ENCODE results near the gene UFSP2.
"Not testable (repeated sequence)": the region's sequence is repeated elsewhere in the genome, so short reads cannot be mapped to it uniquely, and the experiment has no call there.

Gene UFSP2

GRCh38 chr4:185380320-185380719 is 45.4 kb downstream of the UFSP2 start:
- Mint-ChIP-seq H3K27me3 (peaks cover 10% of the 10 kb centered on the region), H3K36me3 (peaks cover 7% of the 10 kb centered on the region), H3K4me3 (no peak overlapping the region), H3K27ac (no peak overlapping the region), H3K9me3 (peaks cover 9% of the 10 kb centered on the region), H3K4me1 (peaks cover 10% of the 10 kb centered on the region)

- peaks cover 7% of the 10 kb centered on the region for H3K36me3 Mint-ChIP-seq
- H3K4me3 Mint-ChIP-seq: no peak overlapping the region
- H3K27me3 Mint-ChIP-seq: peaks cover 9% of the 10 kb centered on the region
- H3K27ac Mint-ChIP-seq: no peak overlapping the region
- peaks cover 9% of the 10 kb centered on the region for H3K9me3 Mint-ChIP-seq
- peaks cover 3% of the 10 kb centered on the region for H3K4me1 Mint-ChIP-seq
Observed at GRCh38 chr4:185379326-185380295, 46.2 kb downstream of the UFSP2 start.

- H3K4me3 Mint-ChIP-seq: no peak overlapping the region
- no peaks in the 10 kb centered on the region for H3K4me1 Mint-ChIP-seq
- H3K9me3 Mint-ChIP-seq: peaks cover 9% of the 10 kb centered on the region
Observed at GRCh38 chr4:185378264-185378663, 47.5 kb downstream of the UFSP2 start.

GRCh38 chr4:185374573-185374972 is 51.2 kb downstream of the UFSP2 start:
- H3K27me3 Mint-ChIP-seq: no peaks in the 10 kb centered on the region
- no peaks in the 10 kb centered on the region for H3K4me1 Mint-ChIP-seq
- H3K36me3 Mint-ChIP-seq: peaks cover 4% of the 10 kb centered on the region
- no peak overlapping the region for H3K4me3 Mint-ChIP-seq
- H3K9me3 Mint-ChIP-seq: no peaks in the 10 kb centered on the region
- no peak overlapping the region for H3K27ac Mint-ChIP-seq

More at GRCh38 chr4:185378264-185378663, 47.5 kb downstream of the UFSP2 start:
- Mint-ChIP-seq H3K27me3 (no peaks in the 10 kb centered on the region), H3K27ac (no peak overlapping the region), H3K36me3 (peaks cover 7% of the 10 kb centered on the region)

GRCh38 chr4:185374027-185374426 is 51.7 kb downstream of the UFSP2 start:
- Mint-ChIP-seq H3K27ac (no peak overlapping the region), H3K9me3 (no peaks in the 10 kb centered on the region), H3K4me1 (no peaks in the 10 kb centered on the region), H3K4me3 (no peak overlapping the region), H3K27me3 (no peaks in the 10 kb centered on the region), H3K36me3 (peaks cover 4% of the 10 kb centered on the region)

- H3K27ac Mint-ChIP-seq: no peak overlapping the region
Observed at GRCh38 chr4:185371702-185372101, 54.1 kb downstream of the UFSP2 start.

GRCh38 chr4:185370268-185370949 is 55.4 kb downstream of the UFSP2 start:
- H3K27me3 Mint-ChIP-seq: no peaks in the 10 kb centered on the region
- no peak overlapping the region for H3K27ac Mint-ChIP-seq
- H3K9me3 Mint-ChIP-seq: no peaks in the 10 kb centered on the region
- H3K4me1 Mint-ChIP-seq: no peaks in the 10 kb centered on the region
- H3K36me3 Mint-ChIP-seq: no peaks in the 10 kb centered on the region
- H3K4me3 Mint-ChIP-seq: no peak overlapping the region

More at GRCh38 chr4:185371702-185372101, 54.1 kb downstream of the UFSP2 start:
- Mint-ChIP-seq H3K36me3 (no peaks in the 10 kb centered on the region), H3K4me1 (no peaks in the 10 kb centered on the region), H3K9me3 (no peaks in the 10 kb centered on the region), H3K27me3 (no peaks in the 10 kb centered on the region), H3K4me3 (no peak overlapping the region)

GRCh38 chr4:185369731-185370130 is 56.0 kb downstream of the UFSP2 start:
- Mint-ChIP-seq H3K9me3 (no peaks in the 10 kb centered on the region), H3K27ac (no peak overlapping the region), H3K27me3 (no peaks in the 10 kb centered on the region), H3K4me1 (no peaks in the 10 kb centered on the region), H3K4me3 (no peak overlapping the region), H3K36me3 (no peaks in the 10 kb centered on the region)

- Mint-ChIP-seq H3K9me3 (no peaks in the 10 kb centered on the region), H3K4me1 (no peaks in the 10 kb centered on the region), H3K27me3 (no peaks in the 10 kb centered on the region), H3K36me3 (peaks cover 4% of the 10 kb centered on the region), H3K27ac (no peak overlapping the region), H3K4me3 (no peak overlapping the region)
Observed at GRCh38 chr4:185364886-185365285, 60.9 kb downstream of the UFSP2 start.

GRCh38 chr4:185363251-185363650 is 62.5 kb downstream of the UFSP2 start:
- H3K9me3 Mint-ChIP-seq: no peaks in the 10 kb centered on the region
- H3K27me3 Mint-ChIP-seq: no peaks in the 10 kb centered on the region
- H3K27ac Mint-ChIP-seq: no peak overlapping the region
- H3K36me3 Mint-ChIP-seq: peaks cover 7% of the 10 kb centered on the region
- no peaks in the 10 kb centered on the region for H3K4me1 Mint-ChIP-seq
- no peak overlapping the region for H3K4me3 Mint-ChIP-seq

- not testable (repeated sequence) for H3K27ac Mint-ChIP-seq, H3K4me3 Mint-ChIP-seq, H3K27me3 Mint-ChIP-seq, H3K9me3 Mint-ChIP-seq, H3K4me1 Mint-ChIP-seq
- peaks cover 11% of the 10 kb centered on the region for H3K36me3 Mint-ChIP-seq
Observed at GRCh38 chr4:185362570-185362969, 63.2 kb downstream of the UFSP2 start.

- H3K4me1 Mint-ChIP-seq: no peaks in the 10 kb centered on the region
- H3K36me3 Mint-ChIP-seq: peaks cover 16% of the 10 kb centered on the region
- H3K27me3 Mint-ChIP-seq: no peaks in the 10 kb centered on the region
- no peak overlapping the region for H3K27ac Mint-ChIP-seq
- H3K9me3 Mint-ChIP-seq: no peaks in the 10 kb centered on the region
- no peak overlapping the region for H3K4me3 Mint-ChIP-seq
Observed at GRCh38 chr4:185361872-185362271, 63.9 kb downstream of the UFSP2 start.

- Mint-ChIP-seq H3K4me3 (no peak overlapping the region), H3K27ac (no peak overlapping the region), H3K36me3 (peaks cover 16% of the 10 kb centered on the region), H3K4me1 (no peaks in the 10 kb centered on the region), H3K9me3 (no peaks in the 10 kb centered on the region), H3K27me3 (no peaks in the 10 kb centered on the region)
Observed at GRCh38 chr4:185359767-185360446, 65.9 kb downstream of the UFSP2 start.

GRCh38 chr4:185358959-185359358 is 66.8 kb downstream of the UFSP2 start:
- Mint-ChIP-seq H3K4me3 (no peak overlapping the region), H3K4me1 (no peaks in the 10 kb centered on the region), H3K27me3 (no peaks in the 10 kb centered on the region), H3K9me3 (no peaks in the 10 kb centered on the region), H3K27ac (no peak overlapping the region), H3K36me3 (peaks cover 16% of the 10 kb centered on the region)

GRCh38 chr4:185358514-185358913 is 67.2 kb downstream of the UFSP2 start:
- Mint-ChIP-seq H3K27me3 (no peaks in the 10 kb centered on the region), H3K9me3 (no peaks in the 10 kb centered on the region), H3K36me3 (peaks cover 16% of the 10 kb centered on the region), H3K4me1 (no peaks in the 10 kb centered on the region), H3K4me3 (no peak overlapping the region), H3K27ac (no peak overlapping the region)

Measured in activated naive CD4-positive, alpha-beta T cell treated with anti-CD3 and anti-CD28 coated beads, Interleukin-2, amount 50 U/mL, for 24 hours (primary cell).